BLaER1 (cell line): ENCODE measurements around the gene ZNF485.

Experiments
- H3K27ac ChIP-seq: shearing (Covaris generic); formaldehyde crosslinking; 2 replicates; pipeline ENCODE4 v1.8.1; 2022
- H3K27me3 ChIP-seq: shearing (Covaris generic); formaldehyde crosslinking; 2 replicates; pipeline ENCODE4 v1.8.1; 2022
- H3K36me3 ChIP-seq: shearing (Covaris generic); formaldehyde crosslinking; 2 replicates; pipeline ENCODE4 v1.8.1; 2022
- H3K4me1 ChIP-seq: shearing (Covaris generic); formaldehyde crosslinking; 2 replicates; pipeline ENCODE4 v1.8.1; 2022
- H3K4me2 ChIP-seq: shearing (Covaris generic); formaldehyde crosslinking; 2 replicates; pipeline ENCODE4 v1.8.1; 2022
- H3K4me3 ChIP-seq: shearing (Covaris generic); formaldehyde crosslinking; 2 replicates; pipeline ENCODE4 v1.8.1; 2022
- H3K9ac ChIP-seq: shearing (Covaris generic); formaldehyde crosslinking; 2 replicates; pipeline ENCODE4 v1.8.1; 2022
- H3K9me3 ChIP-seq: shearing (Covaris generic); formaldehyde crosslinking; 2 replicates; pipeline ENCODE4 v1.8.1; 2022
- H4K20me1 ChIP-seq: shearing (Covaris generic); formaldehyde crosslinking; 2 replicates; pipeline ENCODE4 v1.8.1; 2022
- Cebpa-rat ChIP-seq: shearing (Covaris generic); IDR thresholded peaks from 2 replicates; pipeline ENCODE4 v1.8.1; 2022

The ZNF485 gene

GRCh38 chr10:43666552-43666951 lies 60.3 kb downstream of the ZNF485 start:
- no peak overlapping the region for H3K9ac ChIP-seq
- no peak overlapping the region for H3K27ac ChIP-seq
- no peaks in the 10 kb centered on the region for H4K20me1 ChIP-seq
- peaks cover 22% of the 10 kb centered on the region for H3K4me1 ChIP-seq
- 0 out of 2 replicates have a peak, but pooled peaks cover 3% of the 10 kb centered on the region for H3K27me3 ChIP-seq
- TF ChIP-seq Cebpa-rat, result no peak
- H3K9me3 ChIP-seq, result 0 out of 2 replicates have a peak, but pooled peaks cover 9% of the 10 kb centered on the region
- no peak overlapping the region for H3K4me2 ChIP-seq
- no peaks in the 10 kb centered on the region for H3K36me3 ChIP-seq
- H3K4me3 ChIP-seq, result no peak overlapping the region

GRCh38 chr10:43667317-43667731 lies 61.1 kb downstream of the ZNF485 start:
- H3K27me3 ChIP-seq, result 0 out of 2 replicates have a peak, but pooled peaks cover 3% of the 10 kb centered on the region
- no peak overlapping the region for H3K4me3 ChIP-seq
- peaks cover 22% of the 10 kb centered on the region for H3K4me1 ChIP-seq
- TF ChIP-seq Cebpa-rat, result no peak
- H3K9me3 ChIP-seq, result 0 out of 2 replicates have a peak, but pooled peaks cover 9% of the 10 kb centered on the region
- no peaks in the 10 kb centered on the region for H4K20me1 ChIP-seq
- no peaks in the 10 kb centered on the region for H3K36me3 ChIP-seq
- peak overlapping the region; percentile 29; the same call in 1 of the 2 replicates for H3K4me2 ChIP-seq
- no peak overlapping the region for H3K9ac ChIP-seq
- H3K27ac ChIP-seq, result no peak overlapping the region
